ENCODE measurements around the gene CNTN2. TPM values are rescaled to one million over a fixed set of nuclear protein-coding genes. Genes with fewer than 3 reads are reported as not detected.
A peak's percentile ranks its signal among the peaks of the same experiment; 100 is the strongest.

CNTN2 gene
- polyA plus RNA-seq, 1 donor: 1.2 TPM

- no peak overlapping the region for H3K27ac ChIP-seq (ENCODE audit: low read length)
- no peak overlapping the region for H3K4me3 ChIP-seq (ENCODE audit: low read length)
- H3K36me3 ChIP-seq (ENCODE audit: control insufficient read depth, insufficient read depth, low read length): no peaks in the 10 kb centered on the region
- H3K9me3 ChIP-seq (ENCODE audit: control insufficient read depth, low read depth, low read length): no peaks in the 10 kb centered on the region
- no CpG with 5 or more reads among the region's 12 CpGs for WGBS (ENCODE audit: insufficient coverage, low lambda C conversion rate)
- H3K27me3 ChIP-seq (ENCODE audit: control insufficient read depth, insufficient read depth, low read length): no peaks in the 10 kb centered on the region
- no peak for DNase-seq
- H3K4me1 ChIP-seq (ENCODE audit: control insufficient read depth, insufficient read depth, low read length): peaks cover 5% of the 10 kb centered on the region
Measured at GRCh38 chr1:205009670-205010069, 33.3 kb upstream of the CNTN2 start.

DNA sequence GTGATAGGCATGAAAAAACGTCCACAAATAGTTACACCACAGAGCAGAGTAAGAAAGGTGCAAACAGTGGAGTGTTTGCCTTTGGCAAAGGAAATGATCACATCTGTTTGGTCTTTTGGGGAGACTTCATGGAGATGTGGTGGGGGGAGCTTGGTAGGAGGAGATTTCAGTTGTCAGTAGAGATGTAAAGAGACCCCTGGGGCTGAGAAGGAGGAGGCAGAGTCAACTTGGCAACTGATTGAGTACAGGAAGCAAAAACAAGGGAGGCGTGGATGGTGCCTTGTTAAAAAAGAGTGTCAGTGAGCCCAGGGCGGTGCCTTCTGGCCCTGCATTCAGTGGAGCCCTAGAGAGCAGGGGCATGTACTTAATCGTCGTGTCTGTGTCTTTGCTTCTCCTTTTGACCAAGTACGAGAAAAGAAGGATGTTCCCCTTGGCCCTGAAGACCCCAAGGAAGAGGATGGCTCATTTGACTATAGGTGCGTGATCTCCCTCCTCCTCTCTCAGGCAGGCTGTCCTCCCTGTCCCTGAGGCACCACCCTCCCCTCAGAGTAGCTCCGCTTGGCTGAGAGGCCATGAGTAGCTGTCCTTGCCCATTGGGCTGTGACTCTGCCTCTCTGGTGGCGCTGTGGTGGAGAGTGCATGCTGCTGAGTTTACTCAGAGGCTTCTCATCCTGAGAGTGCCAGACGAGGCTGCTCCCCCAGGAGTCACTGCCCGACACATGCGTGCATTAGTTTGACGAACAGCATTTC, 30.4 kb upstream of the CNTN2 start:
- no peaks in the 10 kb centered on the region for H3K36me3 ChIP-seq (ENCODE audit: control insufficient read depth, insufficient read depth, low read length)
- H3K4me3 ChIP-seq (ENCODE audit: low read length): no peak overlapping the region
- H3K27me3 ChIP-seq (ENCODE audit: control insufficient read depth, insufficient read depth, low read length): no peaks in the 10 kb centered on the region
- no peaks in the 10 kb centered on the region for H3K9me3 ChIP-seq (ENCODE audit: control insufficient read depth, low read depth, low read length)
- no peak overlapping the region for H3K27ac ChIP-seq (ENCODE audit: low read length)
- H3K4me1 ChIP-seq (ENCODE audit: control insufficient read depth, insufficient read depth, low read length): peaks cover 5% of the 10 kb centered on the region
- no CpG with 5 or more reads among the region's 13 CpGs for WGBS (ENCODE audit: insufficient coverage, low lambda C conversion rate)
- no peak for DNase-seq

GRCh38 chr1:205013683-205014367, 29.2 kb upstream of the CNTN2 start:
- DNase-seq: peak in 1 of 2 donors; percentile 19
- Histone ChIP-seq H3K4me3 (ENCODE audit: low read length) (no peak overlapping the region), H3K4me1 (ENCODE audit: control insufficient read depth, insufficient read depth, low read length) (peaks cover 5% of the 10 kb centered on the region), H3K9me3 (ENCODE audit: control insufficient read depth, low read depth, low read length) (no peaks in the 10 kb centered on the region), H3K27ac (ENCODE audit: low read length) (no peak overlapping the region), H3K36me3 (ENCODE audit: control insufficient read depth, insufficient read depth, low read length) (no peaks in the 10 kb centered on the region), H3K27me3 (ENCODE audit: control insufficient read depth, insufficient read depth, low read length) (no peaks in the 10 kb centered on the region)
- no CpG with 5 or more reads among the region's 6 CpGs for WGBS (ENCODE audit: insufficient coverage, low lambda C conversion rate)

GRCh38 chr1:205014783-205015182, 28.2 kb upstream of the CNTN2 start:
- Histone ChIP-seq H3K9me3 (ENCODE audit: control insufficient read depth, low read depth, low read length) (no peaks in the 10 kb centered on the region), H3K27me3 (ENCODE audit: control insufficient read depth, insufficient read depth, low read length) (no peaks in the 10 kb centered on the region), H3K27ac (ENCODE audit: low read length) (no peak overlapping the region), H3K36me3 (ENCODE audit: control insufficient read depth, insufficient read depth, low read length) (no peaks in the 10 kb centered on the region), H3K4me3 (ENCODE audit: low read length) (no peak overlapping the region), H3K4me1 (ENCODE audit: control insufficient read depth, insufficient read depth, low read length) (peaks cover 5% of the 10 kb centered on the region)
- WGBS (ENCODE audit: insufficient coverage, low lambda C conversion rate): no CpG with 5 or more reads among the region's 10 CpGs
- no peak for DNase-seq

GRCh38 chr1:205015241-205015640, 27.8 kb upstream of the CNTN2 start:
- Histone ChIP-seq H3K36me3 (ENCODE audit: control insufficient read depth, insufficient read depth, low read length) (no peaks in the 10 kb centered on the region), H3K27ac (ENCODE audit: low read length) (no peak overlapping the region), H3K4me3 (ENCODE audit: low read length) (no peak overlapping the region), H3K4me1 (ENCODE audit: control insufficient read depth, insufficient read depth, low read length) (peaks cover 5% of the 10 kb centered on the region), H3K27me3 (ENCODE audit: control insufficient read depth, insufficient read depth, low read length) (peaks cover 1% of the 10 kb centered on the region), H3K9me3 (ENCODE audit: control insufficient read depth, low read depth, low read length) (no peaks in the 10 kb centered on the region)
- no peak for DNase-seq
- no CpG with 5 or more reads among the region's 9 CpGs for WGBS (ENCODE audit: insufficient coverage, low lambda C conversion rate)

- no CpG with 5 or more reads among the region's 9 CpGs for WGBS (ENCODE audit: insufficient coverage, low lambda C conversion rate)
- DNase-seq: no peak
- no peak overlapping the region for H3K27ac ChIP-seq (ENCODE audit: low read length)
- peaks cover 2% of the 10 kb centered on the region for H3K27me3 ChIP-seq (ENCODE audit: control insufficient read depth, insufficient read depth, low read length)
- no peaks in the 10 kb centered on the region for H3K9me3 ChIP-seq (ENCODE audit: control insufficient read depth, low read depth, low read length)
- peaks cover 5% of the 10 kb centered on the region for H3K4me1 ChIP-seq (ENCODE audit: control insufficient read depth, insufficient read depth, low read length)
- H3K4me3 ChIP-seq (ENCODE audit: low read length): no peak overlapping the region
- no peaks in the 10 kb centered on the region for H3K36me3 ChIP-seq (ENCODE audit: control insufficient read depth, insufficient read depth, low read length)
Measured at GRCh38 chr1:205016075-205016474, 26.9 kb upstream of the CNTN2 start.

- DNase-seq: no peak
Measured at GRCh38 chr1:205016584-205016983, 26.4 kb upstream of the CNTN2 start.

DNA sequence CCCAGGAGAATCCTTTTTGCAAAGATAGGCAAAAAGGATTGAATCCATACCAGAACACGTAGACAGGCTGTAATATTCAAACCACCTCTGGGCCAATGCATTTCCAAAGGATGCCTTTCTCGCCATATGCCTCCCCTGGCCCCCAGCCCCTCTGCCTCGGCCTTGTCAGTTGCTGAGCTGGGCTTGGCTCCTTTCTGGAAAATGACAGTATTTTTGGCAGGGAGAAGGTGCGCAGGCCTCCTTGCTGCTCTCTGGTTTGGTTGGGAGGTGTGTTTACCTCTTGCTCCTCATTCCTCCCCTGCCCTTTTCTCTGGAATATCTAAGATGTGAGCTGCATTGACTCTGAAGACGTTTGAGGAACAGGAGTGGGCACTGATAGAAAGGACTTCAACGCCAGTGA, 26.0 kb upstream of the CNTN2 start:
- H3K27ac ChIP-seq (ENCODE audit: low read length): no peak overlapping the region
- H3K9me3 ChIP-seq (ENCODE audit: control insufficient read depth, low read depth, low read length): no peaks in the 10 kb centered on the region
- no peak overlapping the region for H3K4me3 ChIP-seq (ENCODE audit: low read length)
- peaks cover 2% of the 10 kb centered on the region for H3K27me3 ChIP-seq (ENCODE audit: control insufficient read depth, insufficient read depth, low read length)
- DNase-seq: no peak
- no CpG with 5 or more reads among the region's 6 CpGs for WGBS (ENCODE audit: insufficient coverage, low lambda C conversion rate)
- H3K4me1 ChIP-seq (ENCODE audit: control insufficient read depth, insufficient read depth, low read length): peaks cover 5% of the 10 kb centered on the region
- no peaks in the 10 kb centered on the region for H3K36me3 ChIP-seq (ENCODE audit: control insufficient read depth, insufficient read depth, low read length)

More at GRCh38 chr1:205016584-205016983, 26.4 kb upstream of the CNTN2 start:
- peaks cover 5% of the 10 kb centered on the region for H3K4me1 ChIP-seq (ENCODE audit: control insufficient read depth, insufficient read depth, low read length)
- peaks cover 2% of the 10 kb centered on the region for H3K27me3 ChIP-seq (ENCODE audit: control insufficient read depth, insufficient read depth, low read length)
- no peaks in the 10 kb centered on the region for H3K36me3 ChIP-seq (ENCODE audit: control insufficient read depth, insufficient read depth, low read length)
- no peak overlapping the region for H3K27ac ChIP-seq (ENCODE audit: low read length)
- WGBS (ENCODE audit: insufficient coverage, low lambda C conversion rate): no CpG with 5 or more reads among the region's 13 CpGs
- H3K4me3 ChIP-seq (ENCODE audit: low read length): no peak overlapping the region
- no peaks in the 10 kb centered on the region for H3K9me3 ChIP-seq (ENCODE audit: control insufficient read depth, low read depth, low read length)

DNA sequence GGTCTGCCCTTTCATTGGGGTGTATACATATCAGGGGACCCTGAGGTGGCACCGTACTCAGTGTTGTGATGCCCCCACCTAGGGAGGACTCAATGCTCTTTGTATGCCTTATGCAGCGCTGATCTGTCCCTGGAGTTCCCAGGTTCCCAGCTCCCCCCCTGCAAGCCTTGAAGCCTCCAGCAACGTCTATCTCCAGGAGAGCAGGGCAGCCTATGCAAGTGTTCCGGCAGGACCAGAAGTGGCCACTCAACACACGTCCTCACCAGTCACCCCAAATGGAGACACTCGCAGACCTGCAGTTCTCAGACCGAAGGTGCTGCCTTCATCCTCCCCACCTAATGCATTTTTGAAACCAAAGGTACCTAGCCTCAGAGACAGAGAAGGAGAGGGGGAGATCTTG, 25.2 kb upstream of the CNTN2 start:
- WGBS (ENCODE audit: insufficient coverage, low lambda C conversion rate): no CpG with 5 or more reads among the region's 7 CpGs
- DNase-seq: no peak
- Histone ChIP-seq H3K9me3 (ENCODE audit: control insufficient read depth, low read depth, low read length) (no peaks in the 10 kb centered on the region), H3K4me3 (ENCODE audit: low read length) (no peak overlapping the region), H3K4me1 (ENCODE audit: control insufficient read depth, insufficient read depth, low read length) (peaks cover 5% of the 10 kb centered on the region), H3K36me3 (ENCODE audit: control insufficient read depth, insufficient read depth, low read length) (no peaks in the 10 kb centered on the region), H3K27me3 (ENCODE audit: control insufficient read depth, insufficient read depth, low read length) (peaks cover 2% of the 10 kb centered on the region), H3K27ac (ENCODE audit: low read length) (no peak overlapping the region)

GRCh38 chr1:205018381-205018780, 24.6 kb upstream of the CNTN2 start:
- H3K4me3 ChIP-seq (ENCODE audit: low read length): no peak overlapping the region
- H3K4me1 ChIP-seq (ENCODE audit: control insufficient read depth, insufficient read depth, low read length): peaks cover 5% of the 10 kb centered on the region
- no peak overlapping the region for H3K27ac ChIP-seq (ENCODE audit: low read length)
- no peaks in the 10 kb centered on the region for H3K36me3 ChIP-seq (ENCODE audit: control insufficient read depth, insufficient read depth, low read length)
- no peaks in the 10 kb centered on the region for H3K9me3 ChIP-seq (ENCODE audit: control insufficient read depth, low read depth, low read length)
- H3K27me3 ChIP-seq (ENCODE audit: control insufficient read depth, insufficient read depth, low read length): peaks cover 2% of the 10 kb centered on the region
- no peak for DNase-seq
- WGBS (ENCODE audit: insufficient coverage, low lambda C conversion rate): no CpG with 5 or more reads among the region's 2 CpGs

Measured in large intestine (tissue), 3 donors.